HCT116 (cell line): ENCODE results near the gene SCN1A. TPM values are rescaled to one million over a fixed set of nuclear protein-coding genes. Genes with fewer than 3 reads are reported as not detected.

Source experiments
- ATAC-seq: fragments of 200-7000 bp; cut with Tn5 transposase; 2 replicates; pipeline ENCODE4 v1.9.1; 2020; ENCODE audit warnings: mild to moderate bottlenecking, moderate library complexity
- BruUV-seq: library from RNA; stranded (reverse); fragments of 400-500 nt; replicated peaks from 2 replicates; lab custom pipeline; 2021; lab: Mats Ljungman, UMichigan
- CTCF ChIA-PET: fragments of 300-600 bp; sonication (Branson Sonifier 250); formaldehyde crosslinking; loops from one replicate; lab custom pipeline; 2021; ENCODE audit warnings: antibody characterized with exemption; lab: Charles Lee
- POLR2A ChIA-PET: fragments of 300-600, 350-600 bp; sonication (Branson Sonifier 250); formaldehyde crosslinking; loops from one replicate; lab custom pipeline; 2021; ENCODE audit warnings: antibody characterized with exemption; lab: Charles Lee
- RAD21 ChIA-PET, 2 experiments: fragments of 300-600 bp; sonication (Branson Sonifier 250); formaldehyde crosslinking; loops; one replicate each; lab custom pipeline; 2023; ENCODE audit warnings: low total read pairs in 2 of 2; ENCODE audit not compliant: uncharacterized antibody in 2 of 2, unreplicated experiment in 2 of 2, low non-redundant PET in 1 of 2; lab: Charles Lee
- DNase-seq: peaks from one replicate; pipeline ENCODE4 v3.0.0-alpha.2; 2010; ENCODE audit warnings: low read depth, low spot score
- H2AFZ ChIP-seq: fragments of 200-600 bp; shearing (Covaris generic), sonication (generic); 2 replicates; pipeline ENCODE4 v1.6.1; 2017; ENCODE audit warnings: low read depth, mixed run types, mixed read lengths, antibody characterized with exemption, low read length; ENCODE audit not compliant: poor library complexity, severe bottlenecking
- H3K27ac ChIP-seq: 2 replicates; pipeline ENCODE4 v1.5.1; 2012; ENCODE audit warnings: low read depth, low read length
- H3K27me3 ChIP-seq: fragments of 200-600 bp; sonication (generic); 2 replicates; pipeline ENCODE4 v1.6.1; 2016; ENCODE audit warnings: mixed run types, low read length, mixed read lengths; ENCODE audit not compliant: insufficient read depth
- H3K36me3 ChIP-seq, 2 experiments: fragments of 200-500 bp in 1 of 2; fragments of 200-600 bp in 1 of 2; sonication (Bioruptor generic) in 1 of 2; sonication (generic) in 1 of 2; 2 replicates each; pipeline versions ENCODE4 v1.5.1 to v1.6.1; 2014 to 2016; ENCODE audit warnings: low read length in 2 of 2, inconsistent platforms in 1 of 2, mixed read lengths in 1 of 2, mixed run types in 1 of 2; ENCODE audit not compliant: insufficient read depth in 2 of 2, control insufficient read depth in 1 of 2
- H3K4me1 ChIP-seq, 2 experiments: fragments of 200-600 bp in 1 of 2; sonication (generic) in 1 of 2; 2 replicates each; pipeline versions ENCODE4 v1.5.1 to v1.6.1; 2012 to 2017; ENCODE audit warnings: low read length in 2 of 2, inconsistent platforms in 1 of 2, mild to moderate bottlenecking in 1 of 2, mixed read lengths in 1 of 2, mixed run types in 1 of 2, moderate library complexity in 1 of 2; ENCODE audit not compliant: insufficient read depth in 2 of 2, control insufficient read depth in 1 of 2
- H3K4me2 ChIP-seq: fragments of 200-600 bp; sonication (generic); 2 replicates; pipeline ENCODE4 v1.6.1; 2017; ENCODE audit warnings: mixed run types, low read length, mixed read lengths
- H3K4me3 ChIP-seq, 2 experiments: fragments of 200-600 bp in 1 of 2; sonication (generic) in 1 of 2; replicated peaks in 1 of 2; 2 replicates each; pipeline ENCODE4 v1.5.1; 2011 to 2016; ENCODE audit warnings: low read length in 2 of 2, control low read depth in 1 of 2, low read depth in 1 of 2, mild to moderate bottlenecking in 1 of 2, mixed read lengths in 1 of 2, mixed run types in 1 of 2
- H3K79me2 ChIP-seq: fragments of 200-600 bp; sonication (generic); 2 replicates; pipeline ENCODE4 v1.6.1; 2017; ENCODE audit warnings: mild to moderate bottlenecking, mixed run types, low read length, moderate library complexity, mixed read lengths; ENCODE audit not compliant: insufficient read depth
- H3K9ac ChIP-seq: fragments of 200-600 bp; sonication (generic); 2 replicates; pipeline ENCODE4 v1.6.1; 2016; ENCODE audit warnings: low read length, mixed read lengths
- H3K9me2 ChIP-seq: fragments of 200-600 bp; sonication (generic), shearing (Covaris generic); 2 replicates; pipeline ENCODE4 v1.6.1; 2017; ENCODE audit warnings: mixed run types, mild to moderate bottlenecking, moderate library complexity; ENCODE audit not compliant: insufficient read depth
- H3K9me3 ChIP-seq, 2 experiments: fragments of 200-500 bp in 1 of 2; fragments of 200-600 bp in 1 of 2; sonication (Bioruptor generic) in 1 of 2; sonication (generic) in 1 of 2; 2 replicates each; pipeline ENCODE4 v1.6.1; 2014 to 2017; ENCODE audit warnings: low read length in 2 of 2, mixed read lengths in 2 of 2, inconsistent platforms in 1 of 2, low read depth in 1 of 2, mild to moderate bottlenecking in 1 of 2, mixed run types in 1 of 2, moderate library complexity in 1 of 2; ENCODE audit not compliant: control insufficient read depth in 1 of 2, insufficient read depth in 1 of 2
- H4K20me1 ChIP-seq: fragments of 200-600 bp; sonication (generic), shearing (Covaris generic); 2 replicates; pipeline ENCODE4 v1.6.1; 2017; ENCODE audit warnings: mixed run types, mild to moderate bottlenecking, moderate library complexity; ENCODE audit not compliant: insufficient read depth
- CBX3 ChIP-seq: IDR thresholded peaks from 2 replicates; pipeline ENCODE4 v1.6.1; 2012; ENCODE audit warnings: low read depth
- CEBPB ChIP-seq: IDR thresholded peaks from 2 replicates; pipeline ENCODE4 v1.6.1; 2012; ENCODE audit warnings: low read depth
- EGR1 ChIP-seq: IDR thresholded peaks from 2 replicates; pipeline ENCODE4 v1.6.1; 2012; ENCODE audit warnings: low read depth
- ELF1 ChIP-seq: IDR thresholded peaks from 2 replicates; pipeline ENCODE4 v1.6.1; 2012; ENCODE audit warnings: low read depth, borderline replicate concordance
- EZH2 ChIP-seq: fragments of 200-600 bp; sonication (generic); IDR thresholded peaks from 2 replicates; pipeline ENCODE4 v1.6.1; 2017; ENCODE audit warnings: antibody characterized with exemption, mixed run types
- EZH2phosphoT487 ChIP-seq: fragments of 200-600 bp; IDR thresholded peaks from 2 replicates; pipeline ENCODE4 v1.6.1; 2018; ENCODE audit warnings: antibody characterized with exemption, borderline replicate concordance
- FOSL1 ChIP-seq: IDR thresholded peaks from 2 replicates; pipeline ENCODE4 v1.6.1; 2012; ENCODE audit warnings: low read depth
- JUND ChIP-seq: IDR thresholded peaks from 2 replicates; pipeline ENCODE4 v1.6.1; 2012
- POLR2A ChIP-seq: IDR thresholded peaks from 2 replicates; pipeline ENCODE4 v1.7.0; 2011; ENCODE audit warnings: borderline replicate concordance; ENCODE audit not compliant: insufficient read depth, insufficient read length; ENCODE audit errors: extremely low read depth
- RAD21 ChIP-seq: IDR thresholded peaks from 2 replicates; pipeline ENCODE4 v1.6.1; 2012; ENCODE audit warnings: low read depth, mild to moderate bottlenecking
- SP1 ChIP-seq: IDR thresholded peaks from 2 replicates; pipeline ENCODE4 v1.6.1; 2012; ENCODE audit warnings: low read depth
- SRF ChIP-seq: IDR thresholded peaks from 2 replicates; pipeline ENCODE4 v1.6.1; 2012; ENCODE audit warnings: low read depth
- YY1 ChIP-seq: IDR thresholded peaks from 2 replicates; pipeline ENCODE4 v1.6.1; 2011; ENCODE audit warnings: low read length, low read depth, moderate library complexity, mild to moderate bottlenecking; ENCODE audit not compliant: insufficient replicate concordance; ENCODE audit errors: extremely low read depth
- ZFX ChIP-seq: fragments of 450-650 bp; IDR thresholded peaks from 2 replicates; pipeline ENCODE4 v1.6.1; 2017
- ZNF274 ChIP-seq: fragments of 200-500 bp; sonication (Bioruptor generic); IDR thresholded peaks from 2 replicates; pipeline ENCODE4 v1.6.1; 2014; ENCODE audit warnings: mild to moderate bottlenecking, low read depth, low read length, inconsistent platforms
- intact Hi-C: fragments of 100-400 bp; cut with micrococcal nuclease; formaldehyde crosslinking; loops from 2 replicates; pipeline ENCODE4 v1.10.0; 2022
- total RNA-seq: library from RNA; stranded (reverse); gene quantifications from one replicate; pipeline ENCODE4 v1.2.1, GENCODE V29; 2021; ENCODE audit not compliant: unreplicated experiment
- TF ChIP-seq, protein P1 (sequence below): IDR thresholded peaks from 2 replicates; pipeline ENCODE4 v1.6.1; 2012
- TF ChIP-seq, protein P2 (sequence below): IDR thresholded peaks from 2 replicates; pipeline ENCODE4 v1.6.1; 2012
- TF ChIP-seq, protein P3 (sequence below): IDR thresholded peaks from 2 replicates; pipeline ENCODE4 v1.6.1; 2011; ENCODE audit warnings: mild to moderate bottlenecking, low read length, moderate library complexity; ENCODE audit not compliant: insufficient replicate concordance; ENCODE audit errors: extremely low read depth
- TF ChIP-seq, protein P4 (sequence below), 3 experiments: fragments of 200-600 bp in 1 of 3; sonication (generic) in 1 of 3; IDR thresholded peaks in 2 of 3; conservative IDR thresholded peaks in 1 of 3; 2 replicates each; pipeline ENCODE4 v1.5.1; 2012 to 2017; ENCODE audit warnings: low read depth in 2 of 3, low read length in 2 of 3, antibody characterized with exemption in 1 of 3, borderline replicate concordance in 1 of 3, control low read depth in 1 of 3, mild to moderate bottlenecking in 1 of 3, mixed read lengths in 1 of 3, mixed run types in 1 of 3, moderate library complexity in 1 of 3; ENCODE audit not compliant: insufficient read depth in 1 of 3
- TF ChIP-seq, protein P5 (sequence below): IDR thresholded peaks from 2 replicates; pipeline ENCODE4 v1.6.1; 2012; ENCODE audit warnings: low read depth

SCN1A gene
- total RNA-seq, 1 experiment from 2014 or later = not detected

DNA sequence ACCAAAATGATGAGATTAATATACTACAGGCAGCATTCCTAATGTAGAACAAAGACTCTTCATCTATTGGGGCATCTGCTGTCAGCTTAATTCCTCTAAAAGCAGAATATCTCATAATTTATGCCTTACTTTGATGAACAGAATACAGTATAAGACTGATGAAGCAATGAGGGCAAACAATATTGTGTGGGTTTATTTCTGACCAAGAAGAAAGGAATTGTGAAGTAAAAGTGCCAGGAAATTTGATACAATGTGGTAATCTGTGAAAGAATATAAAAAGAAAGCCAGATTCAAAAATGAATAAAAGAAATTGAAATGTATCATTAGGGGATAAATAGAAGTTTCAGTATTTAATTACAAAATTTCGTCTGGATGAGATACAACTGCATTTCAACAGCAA is 95.5 kb downstream of the SCN1A start (continued):
- TF ChIP-seq RAD21 (no peak), EZH2phosphoT487 (no peak)

DNA sequence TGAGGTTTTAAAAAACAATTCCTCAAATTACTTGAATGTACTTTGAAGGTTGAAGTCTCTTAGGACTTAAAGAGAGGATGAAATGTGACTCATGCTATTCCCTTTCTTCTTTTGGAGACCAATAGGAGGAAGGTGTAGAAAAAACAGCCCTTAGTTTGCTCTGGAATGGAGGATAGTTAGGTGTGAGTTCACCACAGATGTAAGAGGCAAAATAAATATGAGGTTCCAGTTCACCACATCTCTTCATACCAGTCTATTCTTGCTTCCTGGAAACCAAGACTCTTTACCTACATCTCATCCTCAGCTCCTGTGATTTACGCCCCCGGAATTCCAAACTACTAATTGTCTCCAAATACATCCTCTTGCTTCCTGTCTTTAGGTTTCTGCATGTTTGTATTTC is 96.8 kb downstream of the SCN1A start:
- Histone ChIP-seq H3K9me2 (no peaks in the 10 kb centered on the region), H4K20me1 (no peaks in the 10 kb centered on the region; the same call in 1 of the 2 replicates), H3K4me3 (no peak overlapping the region), H3K27me3 (peaks cover 9% of the 10 kb centered on the region; the same call in 1 of the 2 replicates), H3K79me2 (no peaks in the 10 kb centered on the region), H3K9ac (no peak overlapping the region), H3K4me1 (no peaks in the 10 kb centered on the region), H2AFZ (no peak overlapping the region), H3K4me2 (no peak overlapping the region), H3K27ac (no peak overlapping the region), H3K36me3 (no peaks in the 10 kb centered on the region), H3K9me3 (no peaks in the 10 kb centered on the region)
- CTCF ChIA-PET = interaction anchor here (1.2 to 1.5 kb wide), 2 partner anchors 26 to 97 kb away, joined by 4 read pairs; partner anchors contain the start of gene SCN1A
- POLR2A ChIA-PET = no interaction called here
- ATAC-seq (no peak), DNase-seq (no peak)
- intact Hi-C loops = no loop called here
- TF ChIP-seq, protein P1, sequence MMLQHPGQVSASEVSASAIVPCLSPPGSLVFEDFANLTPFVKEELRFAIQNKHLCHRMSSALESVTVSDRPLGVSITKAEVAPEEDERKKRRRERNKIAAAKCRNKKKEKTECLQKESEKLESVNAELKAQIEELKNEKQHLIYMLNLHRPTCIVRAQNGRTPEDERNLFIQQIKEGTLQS = no peak
- TF ChIP-seq JUND (no peak), ELF1 (no peak), EZH2 (no peak), RAD21 (no peak), SRF (no peak), ZNF274 (no peak), ZFX (no peak), EZH2phosphoT487 (no peak), SP1 (no peak), CEBPB (no peak), CBX3 (no peak), FOSL1 (no peak), YY1 (no peak), POLR2A (no peak), EGR1 (no peak)
- TF ChIP-seq, protein P2, sequence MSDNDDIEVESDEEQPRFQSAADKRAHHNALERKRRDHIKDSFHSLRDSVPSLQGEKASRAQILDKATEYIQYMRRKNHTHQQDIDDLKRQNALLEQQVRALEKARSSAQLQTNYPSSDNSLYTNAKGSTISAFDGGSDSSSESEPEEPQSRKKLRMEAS = no peak
- TF ChIP-seq, protein P3, sequence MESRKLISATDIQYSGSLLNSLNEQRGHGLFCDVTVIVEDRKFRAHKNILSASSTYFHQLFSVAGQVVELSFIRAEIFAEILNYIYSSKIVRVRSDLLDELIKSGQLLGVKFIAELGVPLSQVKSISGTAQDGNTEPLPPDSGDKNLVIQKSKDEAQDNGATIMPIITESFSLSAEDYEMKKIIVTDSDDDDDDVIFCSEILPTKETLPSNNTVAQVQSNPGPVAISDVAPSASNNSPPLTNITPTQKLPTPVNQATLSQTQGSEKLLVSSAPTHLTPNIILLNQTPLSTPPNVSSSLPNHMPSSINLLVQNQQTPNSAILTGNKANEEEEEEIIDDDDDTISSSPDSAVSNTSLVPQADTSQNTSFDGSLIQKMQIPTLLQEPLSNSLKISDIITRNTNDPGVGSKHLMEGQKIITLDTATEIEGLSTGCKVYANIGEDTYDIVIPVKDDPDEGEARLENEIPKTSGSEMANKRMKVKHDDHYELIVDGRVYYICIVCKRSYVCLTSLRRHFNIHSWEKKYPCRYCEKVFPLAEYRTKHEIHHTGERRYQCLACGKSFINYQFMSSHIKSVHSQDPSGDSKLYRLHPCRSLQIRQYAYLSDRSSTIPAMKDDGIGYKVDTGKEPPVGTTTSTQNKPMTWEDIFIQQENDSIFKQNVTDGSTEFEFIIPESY = no peak
- TF ChIP-seq, protein P4, sequence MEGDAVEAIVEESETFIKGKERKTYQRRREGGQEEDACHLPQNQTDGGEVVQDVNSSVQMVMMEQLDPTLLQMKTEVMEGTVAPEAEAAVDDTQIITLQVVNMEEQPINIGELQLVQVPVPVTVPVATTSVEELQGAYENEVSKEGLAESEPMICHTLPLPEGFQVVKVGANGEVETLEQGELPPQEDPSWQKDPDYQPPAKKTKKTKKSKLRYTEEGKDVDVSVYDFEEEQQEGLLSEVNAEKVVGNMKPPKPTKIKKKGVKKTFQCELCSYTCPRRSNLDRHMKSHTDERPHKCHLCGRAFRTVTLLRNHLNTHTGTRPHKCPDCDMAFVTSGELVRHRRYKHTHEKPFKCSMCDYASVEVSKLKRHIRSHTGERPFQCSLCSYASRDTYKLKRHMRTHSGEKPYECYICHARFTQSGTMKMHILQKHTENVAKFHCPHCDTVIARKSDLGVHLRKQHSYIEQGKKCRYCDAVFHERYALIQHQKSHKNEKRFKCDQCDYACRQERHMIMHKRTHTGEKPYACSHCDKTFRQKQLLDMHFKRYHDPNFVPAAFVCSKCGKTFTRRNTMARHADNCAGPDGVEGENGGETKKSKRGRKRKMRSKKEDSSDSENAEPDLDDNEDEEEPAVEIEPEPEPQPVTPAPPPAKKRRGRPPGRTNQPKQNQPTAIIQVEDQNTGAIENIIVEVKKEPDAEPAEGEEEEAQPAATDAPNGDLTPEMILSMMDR (IDR thresholded peaks at IDR 0.05 in 2 of 3, conservative IDR thresholded peaks at IDR 0.05 in 1 of 3; ENCODE audit: borderline replicate concordance in 1 of 3, insufficient read depth in 1 of 3, low read depth in 2 of 3, low read length in 2 of 3) = no peak
- TF ChIP-seq, protein P5, sequence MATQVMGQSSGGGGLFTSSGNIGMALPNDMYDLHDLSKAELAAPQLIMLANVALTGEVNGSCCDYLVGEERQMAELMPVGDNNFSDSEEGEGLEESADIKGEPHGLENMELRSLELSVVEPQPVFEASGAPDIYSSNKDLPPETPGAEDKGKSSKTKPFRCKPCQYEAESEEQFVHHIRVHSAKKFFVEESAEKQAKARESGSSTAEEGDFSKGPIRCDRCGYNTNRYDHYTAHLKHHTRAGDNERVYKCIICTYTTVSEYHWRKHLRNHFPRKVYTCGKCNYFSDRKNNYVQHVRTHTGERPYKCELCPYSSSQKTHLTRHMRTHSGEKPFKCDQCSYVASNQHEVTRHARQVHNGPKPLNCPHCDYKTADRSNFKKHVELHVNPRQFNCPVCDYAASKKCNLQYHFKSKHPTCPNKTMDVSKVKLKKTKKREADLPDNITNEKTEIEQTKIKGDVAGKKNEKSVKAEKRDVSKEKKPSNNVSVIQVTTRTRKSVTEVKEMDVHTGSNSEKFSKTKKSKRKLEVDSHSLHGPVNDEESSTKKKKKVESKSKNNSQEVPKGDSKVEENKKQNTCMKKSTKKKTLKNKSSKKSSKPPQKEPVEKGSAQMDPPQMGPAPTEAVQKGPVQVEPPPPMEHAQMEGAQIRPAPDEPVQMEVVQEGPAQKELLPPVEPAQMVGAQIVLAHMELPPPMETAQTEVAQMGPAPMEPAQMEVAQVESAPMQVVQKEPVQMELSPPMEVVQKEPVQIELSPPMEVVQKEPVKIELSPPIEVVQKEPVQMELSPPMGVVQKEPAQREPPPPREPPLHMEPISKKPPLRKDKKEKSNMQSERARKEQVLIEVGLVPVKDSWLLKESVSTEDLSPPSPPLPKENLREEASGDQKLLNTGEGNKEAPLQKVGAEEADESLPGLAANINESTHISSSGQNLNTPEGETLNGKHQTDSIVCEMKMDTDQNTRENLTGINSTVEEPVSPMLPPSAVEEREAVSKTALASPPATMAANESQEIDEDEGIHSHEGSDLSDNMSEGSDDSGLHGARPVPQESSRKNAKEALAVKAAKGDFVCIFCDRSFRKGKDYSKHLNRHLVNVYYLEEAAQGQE = no peak
- no TSS peak for BruUV-seq
- RAD21 ChIA-PET = no interaction called here
